Neural progenitor cell (in vitro differentiated cells): Measurements from ENCODE around the gene DCDC1. TPM values are rescaled to one million over a fixed set of nuclear protein-coding genes. Genes with fewer than 3 reads are reported as not detected.

Experiments used
- DNase-seq: peaks from one replicate; pipeline ENCODE4 v3.0.0-alpha.2; 2016; ENCODE audit warnings: low spot score
- H2AFZ ChIP-seq: fragments of 200-600 bp; sonication (generic); replicated peaks from 2 replicates; pipeline ENCODE4 v1.6.1; 2016; ENCODE audit warnings: antibody characterized with exemption
- H3F3A ChIP-seq: fragments of 200-600 bp; sonication (generic); 2 replicates; pipeline ENCODE4 v1.6.1; 2016; ENCODE audit warnings: antibody characterized with exemption, low read depth
- H3K27ac ChIP-seq: fragments of 200-600 bp; sonication (generic); 2 replicates; pipeline ENCODE4 v1.5.1; 2016; ENCODE audit warnings: mild to moderate bottlenecking
- H3K27me3 ChIP-seq: fragments of 200-600 bp; sonication (generic); 2 replicates; pipeline ENCODE4 v1.6.1; 2016; ENCODE audit warnings: mild to moderate bottlenecking, moderate library complexity
- H3K36me3 ChIP-seq: fragments of 200-600 bp; sonication (generic); 2 replicates; pipeline ENCODE4 v1.5.1; 2016
- H3K4me1 ChIP-seq: fragments of 200-600 bp; sonication (generic); 2 replicates; pipeline ENCODE4 v1.6.1; 2016; ENCODE audit warnings: mixed run types
- H3K4me2 ChIP-seq: fragments of 200-600 bp; sonication (generic); 2 replicates; pipeline ENCODE4 v1.6.1; 2016
- H3K4me3 ChIP-seq: fragments of 200-600 bp; sonication (generic); 2 replicates; pipeline ENCODE4 v1.5.1; 2016
- H3K79me2 ChIP-seq: fragments of 200-600 bp; sonication (generic); 2 replicates; pipeline ENCODE4 v1.6.1; 2016; ENCODE audit warnings: low read depth
- H3K9ac ChIP-seq: fragments of 200-600 bp; sonication (generic); 2 replicates; pipeline ENCODE4 v1.6.1; 2016
- H3K9me3 ChIP-seq: fragments of 200-600 bp; sonication (generic); 2 replicates; pipeline ENCODE4 v1.5.1; 2016; ENCODE audit warnings: low read depth
- H4K20me1 ChIP-seq: fragments of 200-600 bp; sonication (generic); 2 replicates; pipeline ENCODE4 v1.6.1; 2016; ENCODE audit warnings: low read depth
- H3K27ac Mint-ChIP-seq: 3 replicates; pipeline ENCODE4 v1.8.0; 2021; ENCODE audit warnings: mixed read lengths
- H3K27me3 Mint-ChIP-seq: 2 replicates; pipeline ENCODE4 v1.8.0; 2022; ENCODE audit warnings: low read depth, mild to moderate bottlenecking, inconsistent platforms, moderate library complexity, mixed read lengths; ENCODE audit not compliant: insufficient read depth
- H3K36me3 Mint-ChIP-seq: 3 replicates; pipeline ENCODE4 v1.8.0; 2021; ENCODE audit warnings: mixed read lengths
- H3K4me1 Mint-ChIP-seq: 3 replicates; pipeline ENCODE4 v1.8.0; 2021; ENCODE audit warnings: mixed read lengths
- H3K4me3 Mint-ChIP-seq: 3 replicates; pipeline ENCODE4 v1.8.0; 2021; ENCODE audit warnings: mild to moderate bottlenecking, moderate library complexity, mixed read lengths
- H3K9me3 Mint-ChIP-seq: 3 replicates; pipeline ENCODE4 v1.8.0; 2020; ENCODE audit warnings: mixed read lengths
- EZH2 ChIP-seq: fragments of 200-600 bp; sonication (generic); IDR thresholded peaks from 2 replicates; pipeline ENCODE4 v1.6.1; 2017; ENCODE audit warnings: antibody characterized with exemption, mild to moderate bottlenecking, moderate library complexity
- EZH2phosphoT487 ChIP-seq: fragments of 200-600 bp; sonication (generic); IDR thresholded peaks from 2 replicates; pipeline ENCODE4 v1.6.1; 2017; ENCODE audit warnings: antibody characterized with exemption
- total RNA-seq: library from RNA; depleted of rRNA; stranded (reverse); fragments of >200 nt; gene quantifications from 2 replicates; pipeline ENCODE4 v1.2.3, GENCODE V29; 2015; ENCODE audit warnings: low replicate concordance
- TF ChIP-seq, protein P1 (sequence below): fragments of 200-600 bp; sonication (generic); IDR thresholded peaks from 2 replicates; pipeline ENCODE4 v1.5.1; 2017; ENCODE audit warnings: antibody characterized with exemption, mild to moderate bottlenecking

Gene DCDC1
- total RNA-seq, 1 donor from 2014 or later: 5.0 TPM

- H3K9ac ChIP-seq: no peak overlapping the region
- DNase-seq: no peak
- H3K4me3 Mint-ChIP-seq: no peak overlapping the region
- peaks cover 4% of the 10 kb centered on the region for H3K36me3 Mint-ChIP-seq
- peaks cover 7% of the 10 kb centered on the region for H3K9me3 Mint-ChIP-seq
- H3K9me3 ChIP-seq: no peaks in the 10 kb centered on the region
- H3K36me3 ChIP-seq: no peaks in the 10 kb centered on the region
- H3F3A ChIP-seq: no peaks in the 10 kb centered on the region
- H3K4me2 ChIP-seq: no peak overlapping the region
- no peak overlapping the region for H2AFZ ChIP-seq
- no peak overlapping the region for H3K4me3 ChIP-seq
- H4K20me1 ChIP-seq: no peaks in the 10 kb centered on the region
- H3K79me2 ChIP-seq: no peaks in the 10 kb centered on the region
- TF ChIP-seq EZH2 (no peak), EZH2phosphoT487 (no peak)
- TF ChIP-seq, protein P1, sequence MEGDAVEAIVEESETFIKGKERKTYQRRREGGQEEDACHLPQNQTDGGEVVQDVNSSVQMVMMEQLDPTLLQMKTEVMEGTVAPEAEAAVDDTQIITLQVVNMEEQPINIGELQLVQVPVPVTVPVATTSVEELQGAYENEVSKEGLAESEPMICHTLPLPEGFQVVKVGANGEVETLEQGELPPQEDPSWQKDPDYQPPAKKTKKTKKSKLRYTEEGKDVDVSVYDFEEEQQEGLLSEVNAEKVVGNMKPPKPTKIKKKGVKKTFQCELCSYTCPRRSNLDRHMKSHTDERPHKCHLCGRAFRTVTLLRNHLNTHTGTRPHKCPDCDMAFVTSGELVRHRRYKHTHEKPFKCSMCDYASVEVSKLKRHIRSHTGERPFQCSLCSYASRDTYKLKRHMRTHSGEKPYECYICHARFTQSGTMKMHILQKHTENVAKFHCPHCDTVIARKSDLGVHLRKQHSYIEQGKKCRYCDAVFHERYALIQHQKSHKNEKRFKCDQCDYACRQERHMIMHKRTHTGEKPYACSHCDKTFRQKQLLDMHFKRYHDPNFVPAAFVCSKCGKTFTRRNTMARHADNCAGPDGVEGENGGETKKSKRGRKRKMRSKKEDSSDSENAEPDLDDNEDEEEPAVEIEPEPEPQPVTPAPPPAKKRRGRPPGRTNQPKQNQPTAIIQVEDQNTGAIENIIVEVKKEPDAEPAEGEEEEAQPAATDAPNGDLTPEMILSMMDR: no peak
- H3K27me3 Mint-ChIP-seq: peaks cover 6% of the 10 kb centered on the region
- peaks cover 18% of the 10 kb centered on the region for H3K4me1 ChIP-seq
- H3K27me3 ChIP-seq: no peaks in the 10 kb centered on the region
- peaks cover 11% of the 10 kb centered on the region for H3K4me1 Mint-ChIP-seq
- no peak overlapping the region for H3K27ac ChIP-seq
- no peak overlapping the region for H3K27ac Mint-ChIP-seq
Measured at GRCh38 chr11:30852645-30853044, 516.9 kb downstream of the DCDC1 start.

- H4K20me1 ChIP-seq: no peaks in the 10 kb centered on the region
- no peaks in the 10 kb centered on the region for H3K36me3 ChIP-seq
- peaks cover 19% of the 10 kb centered on the region for H3K4me1 ChIP-seq
- no peak for DNase-seq
- no peaks in the 10 kb centered on the region for H3K9me3 ChIP-seq
- Mint-ChIP-seq H3K36me3 (peaks cover 4% of the 10 kb centered on the region), H3K27me3 (peaks cover 6% of the 10 kb centered on the region), H3K4me3 (no peak overlapping the region), H3K9me3 (peaks cover 11% of the 10 kb centered on the region), H3K4me1 (peaks cover 11% of the 10 kb centered on the region), H3K27ac (no peak overlapping the region)
- TF ChIP-seq EZH2 (no peak), EZH2phosphoT487 (no peak)
- TF ChIP-seq, protein P1: no peak
- H2AFZ ChIP-seq: no peak overlapping the region
- H3K79me2 ChIP-seq: no peaks in the 10 kb centered on the region
- H3K27me3 ChIP-seq: no peaks in the 10 kb centered on the region
- no peaks in the 10 kb centered on the region for H3F3A ChIP-seq
- H3K4me3 ChIP-seq: no peak overlapping the region
- H3K4me2 ChIP-seq: no peak overlapping the region
- no peak overlapping the region for H3K27ac ChIP-seq
- no peak overlapping the region for H3K9ac ChIP-seq
Measured at GRCh38 chr11:30852091-30852490, 517.4 kb downstream of the DCDC1 start.

DNA sequence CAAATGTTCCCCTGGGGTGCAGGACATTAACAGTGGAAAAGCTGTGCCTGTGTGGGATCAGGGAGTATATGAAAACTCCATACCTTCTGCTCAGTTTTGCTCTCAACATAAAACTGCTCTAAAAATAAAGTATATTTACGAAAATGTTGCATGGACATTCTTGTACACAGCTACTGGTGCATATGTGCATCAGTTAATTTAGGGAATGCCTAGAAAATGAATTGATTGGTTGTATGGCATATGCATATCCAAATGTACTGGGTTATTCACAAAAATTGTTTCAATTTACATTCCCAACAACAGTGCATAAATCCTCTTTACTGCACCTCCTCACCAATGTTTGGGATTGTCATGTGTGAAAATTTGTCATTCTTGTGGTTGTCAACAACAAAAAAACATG is 532.3 kb downstream of the DCDC1 start:
- Histone ChIP-seq H3K79me2 (no peaks in the 10 kb centered on the region), H3K9me3 (peaks cover 8% of the 10 kb centered on the region), H3K4me1 (peaks cover 7% of the 10 kb centered on the region), H3K27me3 (no peaks in the 10 kb centered on the region), H2AFZ (no peak overlapping the region), H4K20me1 (no peaks in the 10 kb centered on the region), H3F3A (no peaks in the 10 kb centered on the region), H3K36me3 (peaks cover 7% of the 10 kb centered on the region), H3K4me2 (no peak overlapping the region), H3K9ac (no peak overlapping the region), H3K27ac (no peak overlapping the region), H3K4me3 (no peak overlapping the region)
- Mint-ChIP-seq H3K36me3 (no peaks in the 10 kb centered on the region), H3K27ac (no peak overlapping the region), H3K4me1 (no peaks in the 10 kb centered on the region), H3K4me3 (no peak overlapping the region), H3K9me3 (peaks cover 6% of the 10 kb centered on the region), H3K27me3 (peaks cover 2% of the 10 kb centered on the region)
- TF ChIP-seq EZH2 (no peak), EZH2phosphoT487 (no peak)
- TF ChIP-seq, protein P1: no peak
- DNase-seq: no peak
